IMR-90 (cell line): ENCODE measurements around the gene HMGN4. TPM values are rescaled to one million over a fixed set of nuclear protein-coding genes. Genes with fewer than 3 reads are reported as not detected.

ENCODE experiments used
- ATAC-seq: fragments of 200-7000 bp; cut with Tn5 transposase; 2 replicates; pipeline ENCODE4 v1.9.1; 2020; ENCODE audit warnings: low read depth, mild to moderate bottlenecking, moderate library complexity
- BruUV-seq: library from RNA; stranded (reverse); fragments of 400-500 nt; replicated peaks from 2 replicates; lab custom pipeline; 2021; lab: Mats Ljungman, UMichigan
- CTCF ChIA-PET: fragments of 300-600 bp; formaldehyde crosslinking; extraction: SDS; loops from one replicate; lab custom pipeline; 2021; ENCODE audit warnings: antibody characterized with exemption; lab: Yijun Ruan, JAX
- POLR2A ChIA-PET: fragments of 300-600 bp; sonication (Branson Sonifier 250); formaldehyde crosslinking; loops from one replicate; lab custom pipeline; 2022; ENCODE audit warnings: antibody characterized with exemption; ENCODE audit not compliant: unreplicated experiment; lab: Charles Lee
- DNase-seq: peaks from one replicate; pipeline ENCODE4 v3.0.0; 2013
- H2AFZ ChIP-seq: replicated peaks from 2 replicates; pipeline ENCODE3; 2013; ENCODE audit warnings: low read length, mild to moderate bottlenecking; ENCODE audit not compliant: poor library complexity
- H2AK5ac ChIP-seq: 2 replicates; pipeline ENCODE4 v1.6.1; 2013; ENCODE audit warnings: low read depth, low read length, inconsistent platforms
- H2AK9ac ChIP-seq: replicated peaks from 2 replicates; pipeline ENCODE3; 2013; ENCODE audit warnings: mild to moderate bottlenecking, low read depth, low read length, moderate library complexity; ENCODE audit not compliant: poor library complexity
- H2BK120ac ChIP-seq: 2 replicates; pipeline ENCODE4 v1.6.1; 2013; ENCODE audit warnings: low read depth, low read length, inconsistent platforms
- H2BK15ac ChIP-seq: 3 replicates; pipeline ENCODE4 v1.6.1; 2013; ENCODE audit warnings: low read depth, low read length, inconsistent platforms
- H2BK20ac ChIP-seq: 2 replicates; pipeline ENCODE4 v1.6.1; 2013; ENCODE audit warnings: low read depth, mild to moderate bottlenecking, inconsistent platforms, low read length, moderate library complexity
- H2BK5ac ChIP-seq: 2 replicates; pipeline ENCODE4 v1.6.1; 2013; ENCODE audit warnings: mild to moderate bottlenecking, low read depth, low read length, inconsistent platforms; ENCODE audit not compliant: poor library complexity, severe bottlenecking
- H3K14ac ChIP-seq: replicated peaks from 2 replicates; pipeline ENCODE4 v1.6.1; 2013; ENCODE audit warnings: low read depth, low read length, inconsistent platforms
- H3K18ac ChIP-seq: 2 replicates; pipeline ENCODE4 v1.6.1; 2013; ENCODE audit warnings: low read depth, low read length, control low read depth
- H3K23ac ChIP-seq: 2 replicates; pipeline ENCODE4 v1.6.1; 2013; ENCODE audit warnings: low read depth, low read length, inconsistent platforms
- H3K27ac ChIP-seq: 2 replicates; pipeline ENCODE4 v1.5.1; 2013; ENCODE audit warnings: mild to moderate bottlenecking, control low read depth, low read length; ENCODE audit not compliant: insufficient read depth
- H3K27me3 ChIP-seq: 2 replicates; pipeline ENCODE4 v1.6.1; 2013; ENCODE audit warnings: low read length; ENCODE audit not compliant: control insufficient read depth, insufficient read depth
- H3K36me3 ChIP-seq: 2 replicates; pipeline ENCODE4 v1.6.1; 2013; ENCODE audit warnings: low read length, mixed read lengths; ENCODE audit not compliant: control insufficient read depth, insufficient read depth
- H3K4ac ChIP-seq: 2 replicates; pipeline ENCODE4 v1.6.1; 2013; ENCODE audit warnings: low read depth, low read length, inconsistent platforms
- H3K4me1 ChIP-seq: 2 replicates; pipeline ENCODE4 v1.6.1; 2013; ENCODE audit warnings: low read length, mixed read lengths; ENCODE audit not compliant: control insufficient read depth, insufficient read depth
- H3K4me2 ChIP-seq: 2 replicates; pipeline ENCODE4 v1.6.1; 2013; ENCODE audit warnings: low read depth, mild to moderate bottlenecking, control low read depth, low read length, moderate library complexity
- H3K4me3 ChIP-seq: 2 replicates; pipeline ENCODE4 v1.5.1; 2013; ENCODE audit warnings: low read depth, mild to moderate bottlenecking, control low read depth, low read length, moderate library complexity; ENCODE audit not compliant: insufficient read depth
- H3K56ac ChIP-seq: 2 replicates; pipeline ENCODE4 v1.6.1; 2013; ENCODE audit warnings: low read length, inconsistent platforms; ENCODE audit not compliant: insufficient read depth; ENCODE audit errors: extremely low read depth
- H3K79me1 ChIP-seq, 2 experiments: 2 replicates each; pipeline ENCODE4 v1.6.1; 2013; ENCODE audit warnings: low read length in 2 of 2, inconsistent platforms in 1 of 2, low read depth in 1 of 2
- H3K9ac ChIP-seq: 2 replicates; pipeline ENCODE4 v1.6.1; 2013; ENCODE audit warnings: low read depth, low read length, control low read depth
- H3K9me1 ChIP-seq: 2 replicates; pipeline ENCODE4 v1.6.1; 2013; ENCODE audit warnings: low read length, inconsistent platforms; ENCODE audit not compliant: insufficient read depth
- H3K9me3 ChIP-seq: 2 replicates; pipeline ENCODE4 v1.6.1; 2013; ENCODE audit warnings: low read length; ENCODE audit not compliant: control insufficient read depth, insufficient read depth
- H4K20me1 ChIP-seq: 2 replicates; pipeline ENCODE4 v1.6.1; 2013; ENCODE audit warnings: low read length, inconsistent platforms; ENCODE audit not compliant: insufficient read depth
- H4K5ac ChIP-seq: 2 replicates; pipeline ENCODE4 v1.6.1; 2013; ENCODE audit warnings: mild to moderate bottlenecking, low read depth, low read length, control low read depth
- H4K8ac ChIP-seq, 2 experiments: 2 replicates each; pipeline ENCODE4 v1.6.1; 2013; ENCODE audit warnings: low read depth in 2 of 2, low read length in 2 of 2, control low read depth in 1 of 2, inconsistent platforms in 1 of 2
- H4K91ac ChIP-seq: 2 replicates; pipeline ENCODE4 v1.6.1; 2013; ENCODE audit warnings: low read depth, low read length, inconsistent platforms; ENCODE audit not compliant: insufficient read depth
- CEBPB ChIP-seq: IDR thresholded peaks from 2 replicates; pipeline ENCODE4 v1.6.1; 2012; ENCODE audit warnings: low read depth, low read length, improper control_type of control experiment
- ELK1 ChIP-seq: fragments of 150-350 bp; IDR thresholded peaks from 2 replicates; pipeline ENCODE4 v1.6.1; 2016; ENCODE audit warnings: low read depth, mild to moderate bottlenecking, low read length, moderate library complexity, borderline replicate concordance
- MAFK ChIP-seq: IDR thresholded peaks from 2 replicates; pipeline ENCODE4 v1.6.1; 2012; ENCODE audit warnings: low read depth, low read length, improper control_type of control experiment
- NFE2L2 ChIP-seq: fragments of 150-350 bp; IDR thresholded peaks from 2 replicates; pipeline ENCODE4 v1.6.1; 2016; ENCODE audit warnings: low read depth, mild to moderate bottlenecking, low read length
- WGBS, 2 experiments: methylation state at CpG; one replicate each; pipeline versions ENCODE4 v1.1.5 to v1.1.7; 2013; ENCODE audit warnings: missing lambda C conversion rate in 2 of 2; ENCODE audit not compliant: insufficient read length in 1 of 2; ENCODE audit errors: extremely low coverage in 2 of 2; 5-methylcytosine and 5-hydroxymethylcytosine counted together
- dilution Hi-C: fragments of 300-500 bp; cut with HindIII; formaldehyde crosslinking; loops from one replicate; pipeline ENCODE4 v1.14.3; 2018; ENCODE audit warnings: low sequenced_read_pairs; ENCODE audit not compliant: unreplicated experiment
- in situ Hi-C: fragments of 300-500 bp; cut with MboI; formaldehyde crosslinking; loops from 3 replicates; pipeline ENCODE4 v1.14.3; 2019; ENCODE audit warnings: low sequenced_read_pairs, inconsistent platforms, mixed read lengths
- intact Hi-C: fragments of 100-400 bp; cut with micrococcal nuclease; formaldehyde crosslinking; loops from 2 replicates; pipeline ENCODE4 v1.10.0; 2022
- polyA plus RNA-seq, 3 experiments: library from polyadenylated mRNA; depleted of rRNA; stranded (reverse); fragments of >200 nt; gene quantifications; 2 replicates each; pipeline ENCODE4 v1.2.3, GENCODE V29; 2012; ENCODE audit warnings: low replicate concordance in 1 of 3
- total RNA-seq: library from RNA; depleted of rRNA; stranded (reverse); fragments of >200 nt; gene quantifications from 2 replicates; pipeline ENCODE4 v1.2.3, GENCODE V29; 2012

Gene HMGN4
- total and polyA plus RNA-seq, 2 of the 4 experiments (the other 2 are of a cell fraction): 46.4 to 50.2 TPM

- TF ChIP-seq ELK1: no peak
Observed at GRCh38 chr6:26532699-26533531, 5.3 kb upstream of the HMGN4 start (continued).

- Histone ChIP-seq H3K79me1 (peaks cover 0 to under 1% of the 10 kb centered on the region in 2 experiments; a peak in 2 of 4 replicates), H3K18ac (no peak overlapping the region; the same call in 1 of the 2 replicates), H3K27me3 (no peaks in the 10 kb centered on the region), H2AFZ (no peak overlapping the region), H3K14ac (0 out of 2 replicates have a peak overlapping the region, but pooled peaks have one; percentile 18), H3K9ac (peak overlapping the region; percentile 77; the same call in 1 of the 2 replicates), H2AK5ac (no peak overlapping the region), H3K27ac (no peak overlapping the region), H3K4me1 (peaks cover 2% of the 10 kb centered on the region; the same call in 1 of the 2 replicates), H3K9me3 (no peaks in the 10 kb centered on the region), H2BK120ac (no peak overlapping the region), H2BK15ac (no peak overlapping the region), H4K5ac (no peak overlapping the region), H3K36me3 (no peaks in the 10 kb centered on the region), H2AK9ac (no peak overlapping the region), H4K20me1 (peaks cover 7% of the 10 kb centered on the region; the same call in 1 of the 2 replicates), H3K4ac (no peak overlapping the region), H2BK5ac (peak overlapping the region; percentile 80), H4K91ac (no peak overlapping the region), H4K8ac (peak overlapping the region in 1 of 2 experiments; percentile 55; a peak in 2 of 4 replicates), H3K9me1 (peaks cover 3% of the 10 kb centered on the region; the same call in 1 of the 2 replicates), H3K56ac (peak overlapping the region; percentile 48; the same call in 1 of the 2 replicates), H2BK20ac (no peak overlapping the region), H3K4me2 (peak overlapping the region; percentile 79; the same call in 1 of the 2 replicates), H3K23ac (no peak overlapping the region), H3K4me3 (peak overlapping the region; percentile 81)
- no CpG with 5 or more reads among the region's 1 CpG for WGBS, 2 experiments
- POLR2A ChIA-PET: no interaction called here
- intact Hi-C loops: loop anchor here (2.0 kb wide), 1 partner anchor 193 kb away; no protein-coding TSS in a partner anchor
- dilution Hi-C loops: no loop called here
- BruUV-seq: no TSS peak
- CTCF ChIA-PET: no interaction called here
- no peak for TF ChIP-seq MAFK
- TF ChIP-seq NFE2L2: no peak
- TF ChIP-seq CEBPB: no peak
- in situ Hi-C loops: no loop called here
- ATAC-seq (no peak), DNase-seq (no peak)
Observed at GRCh38 chr6:26533532-26533931, 4.6 kb upstream of the HMGN4 start.
